Astrocyte (in vitro differentiated cells and primary cell): ENCODE data around the gene RIBC2.

Experiments used
- CTCF ChIP-seq: IDR thresholded peaks from 2 replicates; pipeline ENCODE4 v1.5.1; 2011; ENCODE audit warnings: low read depth, mild to moderate bottlenecking, inconsistent platforms, low read length, moderate library complexity; ENCODE audit not compliant: insufficient read depth
- EZH2 ChIP-seq: IDR thresholded peaks from 2 replicates; pipeline ENCODE4 v1.6.1; 2012; ENCODE audit warnings: mild to moderate bottlenecking, low read length, inconsistent platforms; ENCODE audit not compliant: insufficient read depth

- TF ChIP-seq CTCF (no peak), EZH2 (no peak)
Observed at GRCh38 chr22:45376009-45376408, 37.5 kb upstream of the RIBC2 start.
